Immature natural killer cell (primary cell): Measurements from ENCODE around the gene ZNF814. TPM values are rescaled to one million over a fixed set of nuclear protein-coding genes. Genes with fewer than 3 reads are reported as not detected.
"Not testable (repeated sequence)": the region's sequence is repeated elsewhere in the genome, so short reads cannot be mapped to it uniquely, and the experiment has no call there.

Source experiments
- DNase-seq, 3 donors: peaks; one replicate each; pipeline ENCODE4 v3.0.0; 2022; ENCODE audit warnings: mixed read lengths in 1 of 3
- H3K27ac Mint-ChIP-seq, 6 donors: one replicate each; pipeline ENCODE4 v1.8.0; 2020; ENCODE audit warnings: mixed read lengths in 6 of 6, mild to moderate bottlenecking in 5 of 6, inconsistent platforms in 4 of 6, moderate library complexity in 3 of 6
- H3K27me3 Mint-ChIP-seq, 3 donors: one replicate each; pipeline ENCODE4 v1.8.0; 2020 to 2021; ENCODE audit warnings: low read depth in 3 of 3, mild to moderate bottlenecking in 3 of 3, mixed read lengths in 3 of 3, moderate library complexity in 3 of 3, inconsistent platforms in 1 of 3
- H3K36me3 Mint-ChIP-seq, 3 donors: one replicate each; pipeline ENCODE4 v1.8.0; 2020; ENCODE audit warnings: mixed read lengths in 3 of 3, inconsistent platforms in 2 of 3, mild to moderate bottlenecking in 2 of 3
- H3K4me1 Mint-ChIP-seq, 2 donors: one replicate each; pipeline ENCODE4 v1.8.0; 2020; ENCODE audit warnings: inconsistent platforms in 2 of 2, mild to moderate bottlenecking in 2 of 2, mixed read lengths in 2 of 2, moderate library complexity in 1 of 2
- H3K4me3 Mint-ChIP-seq, 5 donors: one replicate each; pipeline ENCODE4 v1.8.0; 2020; ENCODE audit warnings: mild to moderate bottlenecking in 5 of 5, mixed read lengths in 5 of 5, inconsistent platforms in 3 of 5, moderate library complexity in 3 of 5
- H3K9me3 Mint-ChIP-seq, 6 donors: one replicate each; pipeline ENCODE4 v1.8.0; 2020; ENCODE audit warnings: mild to moderate bottlenecking in 6 of 6, mixed read lengths in 6 of 6, inconsistent platforms in 4 of 6, moderate library complexity in 3 of 6
- polyA plus RNA-seq, 3 donors: library from polyadenylated mRNA; unstranded; fragments of 300-500 nt; fragmentation: Illumina TruSeq; gene quantifications; one replicate each; pipeline ENCODE4 v1.2.3, GENCODE V29; 2021

The ZNF814 gene
- polyA plus RNA-seq, 3 donors from 2014 or later = 11.8 to 26.7 (median 14.8) TPM

DNA sequence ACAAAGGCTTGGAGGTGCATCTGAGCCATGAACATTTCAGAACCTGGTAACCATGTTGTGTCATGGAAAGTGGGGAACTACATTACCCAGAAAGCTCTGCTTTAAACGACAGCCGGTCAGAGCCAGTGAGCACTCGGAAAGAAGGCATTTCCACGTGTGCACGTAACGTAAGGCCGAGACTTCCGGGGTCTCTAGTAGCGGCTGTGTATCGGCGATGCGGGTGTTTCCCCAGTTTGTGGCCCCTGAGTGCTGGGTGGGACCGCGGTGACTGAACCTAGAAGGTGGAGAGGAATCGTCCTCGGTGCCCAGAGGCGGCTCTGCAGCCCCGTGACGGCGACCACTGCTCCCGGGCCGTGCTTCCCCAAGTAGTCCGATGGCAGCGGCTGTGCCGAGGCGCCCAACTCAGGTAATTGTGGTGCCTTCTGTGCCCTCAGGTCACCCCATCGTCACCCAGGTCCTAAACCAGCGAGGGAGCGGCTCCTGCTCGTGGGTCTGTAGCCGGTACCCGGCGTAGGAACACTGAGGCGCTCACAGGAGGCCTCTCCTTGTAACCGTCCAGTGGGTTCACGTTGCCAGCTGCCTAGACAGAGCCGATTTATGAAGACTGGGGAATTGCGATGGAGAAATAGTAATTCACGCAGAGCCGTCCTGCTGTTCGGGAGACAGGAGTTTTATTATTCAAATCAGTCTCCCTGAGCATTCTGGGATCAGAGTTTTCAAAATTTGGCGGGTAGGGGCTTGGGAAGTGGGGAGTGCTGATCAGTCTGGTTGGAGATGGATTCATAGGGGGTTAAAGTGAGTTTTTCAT is 39.0 kb downstream of the ZNF814 start, which contains the start of gene ZNF587:
Gene ZNF587 (plus strand): TSS at position 194 of the 808 bp plus-strand sequence. CDS start 180 bp downstream, at position 374.
- peak within 1 kb of the TSS; percentile 94 to 98 (median 96) for H3K27ac Mint-ChIP-seq
- not testable (repeated sequence) for H3K9me3 Mint-ChIP-seq

GRCh38 chr19:57849162-57849665 is 39.6 kb downstream of the ZNF814 start:
- H3K9me3 Mint-ChIP-seq, H3K27me3 Mint-ChIP-seq, DNase-seq: not testable (repeated sequence)
- Mint-ChIP-seq H3K27ac (peak overlapping the region; percentile 94 to 98 (median 96)), H3K4me1 (peaks cover 36 to 37% of the 10 kb centered on the region in 2 donors), H3K36me3 (peaks cover 12 to 14% (median 12%) of the 10 kb centered on the region in 3 donors), H3K4me3 (peak overlapping the region; percentile 29 to 97 (median 93))

More for the DNA sequence above, 39.0 kb downstream of the ZNF814 start, which contains the start of gene ZNF587:
- not testable (repeated sequence) for H3K27me3 Mint-ChIP-seq
- peak; percentile 84 to 86 (median 86) for DNase-seq
- peak within 1 kb of the TSS; percentile 90 to 97 (median 94) for H3K4me3 Mint-ChIP-seq
- H3K4me1 Mint-ChIP-seq = peaks cover 36 to 37% of the 10 kb centered on the region in 2 donors
- H3K36me3 Mint-ChIP-seq = peaks cover 12 to 14% (median 12%) of the 10 kb centered on the region in 3 donors

- H3K4me3 Mint-ChIP-seq, H3K27ac Mint-ChIP-seq, H3K9me3 Mint-ChIP-seq, DNase-seq, H3K36me3 Mint-ChIP-seq, H3K27me3 Mint-ChIP-seq: not testable (repeated sequence)
- peaks cover 29 to 30% of the 10 kb centered on the region in 2 donors for H3K4me1 Mint-ChIP-seq
Measured at GRCh38 chr19:57847164-57847563, 41.7 kb downstream of the ZNF814 start.

DNA sequence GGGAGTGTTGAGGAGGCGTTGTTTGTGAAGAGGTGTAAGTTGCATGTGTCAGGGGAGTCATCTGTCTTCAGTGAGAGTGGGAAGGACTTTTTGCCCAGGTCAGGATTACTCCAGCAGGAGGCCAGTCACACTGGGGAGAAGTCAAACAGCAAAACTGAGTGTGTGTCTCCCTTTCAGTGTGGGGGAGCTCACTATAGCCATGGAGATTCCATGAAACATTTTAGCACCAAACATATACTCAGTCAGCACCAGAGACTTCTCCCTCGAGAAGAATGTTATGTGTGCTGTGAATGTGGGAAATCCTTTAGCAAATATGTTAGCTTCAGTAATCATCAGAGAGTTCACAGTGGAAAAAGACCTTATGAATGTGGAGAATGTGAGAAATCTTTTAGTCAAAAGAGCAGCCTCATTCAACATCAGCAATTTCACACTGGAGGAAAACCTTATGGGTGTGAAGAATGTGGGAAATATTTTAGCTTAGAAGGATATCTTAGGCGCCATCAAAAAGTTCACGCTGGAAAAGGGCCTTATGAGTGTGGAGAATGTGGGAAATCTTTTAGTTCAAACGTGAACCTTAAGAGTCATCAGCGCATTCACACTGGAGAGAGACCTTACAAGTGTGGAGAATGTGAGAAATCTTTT is 47.6 kb downstream of the ZNF814 start:
- Mint-ChIP-seq H3K4me1 (peaks cover 15 to 19% of the 10 kb centered on the region in 2 donors), H3K27ac (no peak overlapping the region)

GRCh38 chr19:57838622-57839191 is 50.1 kb downstream of the ZNF814 start:
- H3K27me3 Mint-ChIP-seq, H3K4me3 Mint-ChIP-seq, H3K36me3 Mint-ChIP-seq, H3K9me3 Mint-ChIP-seq, DNase-seq: not testable (repeated sequence)
- Mint-ChIP-seq H3K4me1 (peaks cover 15 to 19% of the 10 kb centered on the region in 2 donors), H3K27ac (peak overlapping the region in 5 of 6 donors; percentile 5 to 73 (median 49))

More for the DNA sequence above, 47.6 kb downstream of the ZNF814 start:
- Mint-ChIP-seq H3K36me3 (peaks cover 0 to 3% (median 3%) of the 10 kb centered on the region in 3 donors), H3K9me3 (no peaks in the 10 kb centered on the region), H3K4me3 (no peak overlapping the region), H3K27me3 (no peaks in the 10 kb centered on the region)
- DNase-seq = no peak

DNA sequence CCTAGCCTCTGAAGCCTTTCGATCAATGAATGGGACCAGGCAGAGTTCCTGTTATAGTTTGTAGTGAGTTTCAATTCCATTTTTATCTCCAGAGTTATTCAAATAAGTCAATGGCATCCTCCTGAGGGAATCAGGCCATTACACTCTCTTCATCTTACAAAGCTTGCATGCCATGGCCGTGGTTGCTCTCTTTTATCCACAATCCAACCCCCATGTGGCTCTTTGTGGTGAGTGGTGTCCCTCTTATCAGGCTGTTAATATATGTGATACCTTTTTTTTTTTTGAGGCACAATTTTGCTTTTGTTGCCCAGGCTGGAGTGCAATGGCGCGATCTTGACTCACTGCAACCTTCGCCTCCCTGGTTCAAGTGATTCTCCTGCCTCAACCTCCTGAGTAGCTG is 51.8 kb downstream of the ZNF814 start:
- H3K27me3 Mint-ChIP-seq, H3K9me3 Mint-ChIP-seq, H3K4me3 Mint-ChIP-seq, H3K27ac Mint-ChIP-seq, H3K36me3 Mint-ChIP-seq, DNase-seq: not testable (repeated sequence)
- peaks cover 18 to 24% of the 10 kb centered on the region in 2 donors for H3K4me1 Mint-ChIP-seq

DNA sequence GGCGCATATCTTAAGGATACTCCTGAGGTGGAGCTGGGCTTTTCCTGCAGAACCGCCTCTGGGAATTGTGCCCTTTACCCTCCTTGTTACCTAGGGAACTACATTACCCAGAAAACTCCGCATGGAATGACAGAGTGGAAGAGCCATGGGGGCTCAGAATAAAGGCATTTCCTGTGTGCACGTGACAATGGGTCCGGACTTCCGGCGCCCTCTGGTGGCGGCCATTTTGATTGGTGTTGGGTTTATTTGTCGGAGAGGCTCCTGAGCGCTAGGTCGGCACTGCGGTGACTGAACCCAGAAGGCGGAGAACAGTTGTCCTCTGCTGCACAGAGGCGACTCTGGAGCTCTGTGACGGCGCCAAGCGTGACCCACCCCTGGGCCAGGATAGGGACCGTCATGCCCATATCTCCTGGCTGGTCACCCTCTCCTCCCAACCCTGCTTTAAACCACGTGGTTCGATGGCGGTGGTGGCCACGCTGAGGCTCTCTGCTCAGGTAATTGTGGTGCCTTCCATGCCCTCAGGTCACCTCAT is 58.7 kb downstream of the ZNF814 start, which contains the start of gene ZNF587B:
Gene ZNF587B (plus strand): TSS at position 229 of the 532 bp plus-strand sequence. CDS start 230 bp downstream, at position 459.
- H3K27me3 Mint-ChIP-seq = peaks cover 0 to 3% (median 0%) of the 10 kb centered on the region in 3 donors
- H3K36me3 Mint-ChIP-seq = peaks cover 4 to 12% (median 5%) of the 10 kb centered on the region in 3 donors
- peak in 2 of 3 donors; percentile 19 to 35 for DNase-seq
- H3K9me3 Mint-ChIP-seq = no peaks in the 10 kb centered on the region
- no peak within 1 kb of the TSS for H3K4me3 Mint-ChIP-seq
- H3K27ac Mint-ChIP-seq = peak within 1 kb of the TSS in 4 of 6 donors; percentile 7 to 72 (median 30)
- peaks cover 17 to 31% of the 10 kb centered on the region in 2 donors for H3K4me1 Mint-ChIP-seq

DNA sequence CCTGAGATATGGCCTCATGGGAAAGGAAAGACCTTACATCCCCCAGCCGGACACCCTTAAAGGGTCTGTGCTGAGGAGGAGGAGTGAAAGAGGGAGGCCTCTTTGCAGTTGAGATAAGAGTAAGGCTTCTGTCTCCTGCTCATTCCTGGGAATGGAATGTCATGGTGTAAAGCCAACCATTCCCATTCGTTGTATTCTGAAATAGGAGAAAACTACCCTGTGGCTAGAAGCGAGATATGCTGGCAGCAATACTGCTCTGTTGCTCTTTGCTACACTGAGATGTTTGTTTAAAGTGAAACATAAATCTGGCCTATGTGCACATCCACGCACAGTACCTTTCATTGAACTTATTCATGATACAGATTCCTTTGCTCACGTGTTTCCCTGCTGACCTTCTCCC is 59.5 kb downstream of the ZNF814 start:
- H3K4me1 Mint-ChIP-seq = peaks cover 19 to 36% of the 10 kb centered on the region in 2 donors
- peaks cover 0 to 3% (median 0%) of the 10 kb centered on the region in 3 donors for H3K27me3 Mint-ChIP-seq
- peaks cover 4 to 12% (median 5%) of the 10 kb centered on the region in 3 donors for H3K36me3 Mint-ChIP-seq
- no peaks in the 10 kb centered on the region for H3K9me3 Mint-ChIP-seq
- H3K27ac Mint-ChIP-seq = peak overlapping the region in 1 of 6 donors; percentile 7
- no peak for DNase-seq
- H3K4me3 Mint-ChIP-seq = no peak overlapping the region

- Mint-ChIP-seq H3K27me3 (peaks cover 0 to 3% (median 0%) of the 10 kb centered on the region in 3 donors), H3K4me1 (peaks cover 31 to 53% of the 10 kb centered on the region in 2 donors), H3K4me3 (no peak overlapping the region), H3K36me3 (peaks cover 8 to 10% (median 8%) of the 10 kb centered on the region in 3 donors), H3K9me3 (no peaks in the 10 kb centered on the region), H3K27ac (no peak overlapping the region)
- no peak for DNase-seq
Measured at GRCh38 chr19:57825511-57825910, 63.3 kb downstream of the ZNF814 start.

GRCh38 chr19:57823608-57824007 is 65.2 kb downstream of the ZNF814 start:
- Mint-ChIP-seq H3K27ac (peak overlapping the region in 2 of 6 donors; percentile 37 to 45), H3K36me3 (peaks cover 8 to 10% (median 10%) of the 10 kb centered on the region in 3 donors), H3K4me1 (peaks cover 38 to 57% of the 10 kb centered on the region in 2 donors)
- not testable (repeated sequence) for H3K4me3 Mint-ChIP-seq, H3K27me3 Mint-ChIP-seq, DNase-seq, H3K9me3 Mint-ChIP-seq

DNA sequence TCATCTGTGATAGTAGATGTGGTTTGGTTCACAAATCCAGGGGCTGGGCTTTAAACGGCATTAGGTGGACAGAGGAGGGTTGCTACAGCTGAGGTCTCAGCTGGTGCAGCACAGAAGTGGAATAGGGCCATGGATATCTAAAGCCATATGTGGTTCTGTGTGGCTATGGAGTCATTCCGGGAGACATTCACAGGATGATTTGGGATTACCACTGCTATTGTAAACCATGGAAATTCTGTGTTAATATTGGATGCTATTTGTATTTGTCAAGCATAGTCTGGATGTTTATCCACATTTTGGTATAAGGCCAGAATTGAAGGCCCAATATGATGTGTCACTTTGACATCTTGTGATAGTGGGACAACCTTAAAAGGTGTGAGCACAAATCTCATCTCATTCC is 65.7 kb downstream of the ZNF814 start:
- not testable (repeated sequence) for H3K4me3 Mint-ChIP-seq, H3K27me3 Mint-ChIP-seq, H3K9me3 Mint-ChIP-seq, DNase-seq
- H3K27ac Mint-ChIP-seq = peak overlapping the region in 1 of 6 donors; percentile 45
- peaks cover 42 to 61% of the 10 kb centered on the region in 2 donors for H3K4me1 Mint-ChIP-seq
- H3K36me3 Mint-ChIP-seq = peaks cover 8 to 10% (median 10%) of the 10 kb centered on the region in 3 donors

DNA sequence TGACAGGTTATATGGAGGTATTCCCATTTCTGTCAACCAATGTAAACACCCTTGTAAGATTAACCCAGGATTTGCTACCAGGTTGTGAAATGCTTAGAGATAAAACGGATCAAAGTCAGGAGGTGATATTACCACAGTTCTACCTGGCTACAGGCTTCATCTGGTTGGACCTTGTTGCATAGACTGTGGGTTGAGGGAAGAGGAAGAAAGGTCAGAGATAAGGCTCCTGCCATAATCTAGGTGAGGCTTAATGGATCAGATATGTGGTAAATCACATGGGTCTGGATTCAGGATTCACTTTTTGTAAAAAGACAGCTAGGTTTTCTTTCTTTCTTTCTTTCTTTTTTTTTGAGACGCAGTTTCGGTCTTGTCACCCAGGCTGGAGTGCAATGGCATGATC is 67.3 kb downstream of the ZNF814 start:
- H3K9me3 Mint-ChIP-seq, H3K4me3 Mint-ChIP-seq, DNase-seq, H3K27me3 Mint-ChIP-seq, H3K36me3 Mint-ChIP-seq: not testable (repeated sequence)
- Mint-ChIP-seq H3K27ac (peak overlapping the region in 1 of 6 donors; percentile 95), H3K4me1 (peaks cover 37 to 61% of the 10 kb centered on the region in 2 donors)

- H3K27me3 Mint-ChIP-seq, H3K36me3 Mint-ChIP-seq, DNase-seq, H3K9me3 Mint-ChIP-seq: not testable (repeated sequence)
- H3K4me1 Mint-ChIP-seq = peaks cover 38 to 62% of the 10 kb centered on the region in 2 donors
- peak overlapping the region; percentile 47 to 99 (median 97) for H3K4me3 Mint-ChIP-seq
- peak overlapping the region in 5 of 6 donors; percentile 85 to 98 (median 95) for H3K27ac Mint-ChIP-seq
Measured at GRCh38 chr19:57821095-57821494, 67.7 kb downstream of the ZNF814 start.
